HepG2 (cell line): ENCODE data around the gene PSRC1. TPM values are rescaled to one million over a fixed set of nuclear protein-coding genes. Genes with fewer than 3 reads are reported as not detected.

Experiments
- CBX1 ChIP-seq: IDR thresholded peaks from one replicate; pipeline ENCODE4 v1.6.1; 2016; ENCODE audit warnings: antibody characterized with exemption, low read depth
- MIER3 ChIP-seq: IDR thresholded peaks from 2 replicates; pipeline ENCODE4 v1.6.1; 2016; ENCODE audit warnings: missing compliant biosample characterization, borderline replicate concordance
- ZNF616 ChIP-seq: sonication (generic); formaldehyde crosslinking; IDR thresholded peaks from 2 replicates; pipeline ENCODE4 v1.5.0; 2020; ENCODE audit warnings: low read depth, mild to moderate bottlenecking, missing genetic modification reagents
- ZNF724P ChIP-seq: sonication (generic); formaldehyde crosslinking; IDR thresholded peaks from 2 replicates; pipeline ENCODE4 v1.8.0; 2022; ENCODE audit warnings: missing genetic modification reagents, borderline replicate concordance
- polyA plus RNA-seq, 8 experiments: library from polyadenylated mRNA; depleted of rRNA in 3 of 8; stranded (reverse) in 7 of 8; unstranded in 1 of 8; fragments of >200 nt; fragmentation: Illumina TruSeq in 4 of 8; extraction: Trizol in 4 of 8; gene quantifications; 2 replicates each; pipeline versions ENCODE4 v1.2.1 to v1.2.3, GENCODE V29; 2011 to 2016; ENCODE audit warnings: low read depth in 4 of 8, missing spikeins in 1 of 8, mixed read lengths in 1 of 8; ENCODE audit not compliant: insufficient read depth in 1 of 8
- total RNA-seq, 5 experiments: library from RNA; depleted of rRNA; stranded (reverse); fragments of >200 nt; fragmentation: Illumina TruSeq; extraction: Trizol; gene quantifications; 2 replicates each; pipeline ENCODE4 v1.2.3, GENCODE V29; 2016; ENCODE audit warnings: low read depth in 1 of 5
- TF ChIP-seq, protein P1 (sequence below): sonication (generic); formaldehyde crosslinking; IDR thresholded peaks from 2 replicates; pipeline ENCODE4 v1.9.0; 2021; ENCODE audit warnings: missing genetic modification reagents, borderline replicate concordance
- TF ChIP-seq, protein P2 (sequence below): sonication (generic); formaldehyde crosslinking; IDR thresholded peaks from 2 replicates; pipeline ENCODE4 v1.5.1; 2020; ENCODE audit warnings: mild to moderate bottlenecking, missing genetic modification reagents, borderline replicate concordance
- TF ChIP-seq, protein P3 (sequence below), 2 experiments: sonication (generic) in 1 of 2; formaldehyde crosslinking in 1 of 2; IDR thresholded peaks; 2 replicates each; pipeline versions ENCODE4 v1.6.1 to v1.9.0; 2014 to 2022; ENCODE audit warnings: antibody characterized with exemption in 1 of 2, borderline replicate concordance in 1 of 2, inconsistent platforms in 1 of 2, low read depth in 1 of 2, missing genetic modification reagents in 1 of 2
- TF ChIP-seq, protein P4 (sequence below): sonication (generic); formaldehyde crosslinking; conservative IDR thresholded peaks from 2 replicates; pipeline ENCODE4 v1.4.0; 2020; ENCODE audit warnings: missing genetic modification reagents

PSRC1 gene
- total and polyA plus RNA-seq, 2 of the 13 experiments (the other 11 are each of a cell fraction or from before 2014, with no cell fraction given): 28.6 to 30.3 TPM

DNA sequence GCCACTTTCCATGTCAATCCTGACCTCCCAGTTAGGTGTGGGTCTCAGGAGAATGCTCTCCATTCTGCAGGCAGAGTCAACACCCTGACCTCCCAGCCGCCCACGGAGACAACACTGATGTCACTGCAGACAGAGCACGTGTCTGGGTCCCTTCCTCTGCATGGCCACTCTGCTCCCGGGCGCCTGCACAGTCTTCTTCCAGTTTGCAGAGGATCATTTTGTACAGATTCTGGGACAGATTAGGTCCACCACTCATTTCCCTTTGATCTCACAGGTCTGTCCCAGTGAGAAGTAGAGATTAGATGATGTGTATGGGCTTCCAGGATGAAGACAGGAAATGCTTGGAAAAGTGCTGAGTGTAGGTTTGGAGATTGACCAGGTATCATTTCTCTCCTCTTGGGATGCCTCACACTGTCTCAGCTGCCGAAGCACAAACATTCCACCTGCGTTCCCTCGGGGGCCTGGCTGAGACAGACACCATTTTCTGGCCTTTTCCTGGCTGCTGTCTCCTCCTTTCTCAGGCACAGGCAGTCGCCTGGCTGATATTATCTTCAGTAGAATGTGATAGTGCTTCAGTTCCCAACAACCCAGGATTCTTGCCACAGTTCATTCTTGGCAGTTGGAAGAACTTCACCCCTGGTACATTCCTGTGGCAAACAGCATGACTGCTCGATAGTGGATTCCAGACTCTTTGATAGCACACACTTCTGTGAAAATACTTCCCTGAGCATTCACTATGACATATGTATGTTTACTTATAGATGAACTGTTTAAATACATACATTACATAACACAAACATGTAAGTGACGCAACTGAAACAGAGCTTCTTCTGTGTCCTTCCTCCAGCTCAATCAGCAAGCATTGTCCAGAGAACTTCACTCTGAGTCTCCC lies 16.0 kb upstream of the PSRC1 start (continued):
- TF ChIP-seq, protein P1, sequence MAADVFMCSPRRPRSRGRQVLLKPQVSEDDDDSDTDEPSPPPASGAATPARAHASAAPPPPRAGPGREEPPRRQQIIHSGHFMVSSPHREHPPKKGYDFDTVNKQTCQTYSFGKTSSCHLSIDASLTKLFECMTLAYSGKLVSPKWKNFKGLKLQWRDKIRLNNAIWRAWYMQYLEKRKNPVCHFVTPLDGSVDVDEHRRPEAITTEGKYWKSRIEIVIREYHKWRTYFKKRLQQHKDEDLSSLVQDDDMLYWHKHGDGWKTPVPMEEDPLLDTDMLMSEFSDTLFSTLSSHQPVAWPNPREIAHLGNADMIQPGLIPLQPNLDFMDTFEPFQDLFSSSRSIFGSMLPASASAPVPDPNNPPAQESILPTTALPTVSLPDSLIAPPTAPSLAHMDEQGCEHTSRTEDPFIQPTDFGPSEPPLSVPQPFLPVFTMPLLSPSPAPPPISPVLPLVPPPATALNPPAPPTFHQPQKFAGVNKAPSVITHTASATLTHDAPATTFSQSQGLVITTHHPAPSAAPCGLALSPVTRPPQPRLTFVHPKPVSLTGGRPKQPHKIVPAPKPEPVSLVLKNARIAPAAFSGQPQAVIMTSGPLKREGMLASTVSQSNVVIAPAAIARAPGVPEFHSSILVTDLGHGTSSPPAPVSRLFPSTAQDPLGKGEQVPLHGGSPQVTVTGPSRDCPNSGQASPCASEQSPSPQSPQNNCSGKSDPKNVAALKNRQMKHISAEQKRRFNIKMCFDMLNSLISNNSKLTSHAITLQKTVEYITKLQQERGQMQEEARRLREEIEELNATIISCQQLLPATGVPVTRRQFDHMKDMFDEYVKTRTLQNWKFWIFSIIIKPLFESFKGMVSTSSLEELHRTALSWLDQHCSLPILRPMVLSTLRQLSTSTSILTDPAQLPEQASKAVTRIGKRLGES (CRISPR knock-in tag): peak; percentile 97
- TF ChIP-seq ZNF724P (0 out of 2 replicates have a peak, but pooled peaks have one; percentile 32), MIER3 (peak; percentile 96), ZNF616 (no peak; the same call in 1 of the 2 replicates), CBX1 (no peak)
- TF ChIP-seq, protein P2, sequence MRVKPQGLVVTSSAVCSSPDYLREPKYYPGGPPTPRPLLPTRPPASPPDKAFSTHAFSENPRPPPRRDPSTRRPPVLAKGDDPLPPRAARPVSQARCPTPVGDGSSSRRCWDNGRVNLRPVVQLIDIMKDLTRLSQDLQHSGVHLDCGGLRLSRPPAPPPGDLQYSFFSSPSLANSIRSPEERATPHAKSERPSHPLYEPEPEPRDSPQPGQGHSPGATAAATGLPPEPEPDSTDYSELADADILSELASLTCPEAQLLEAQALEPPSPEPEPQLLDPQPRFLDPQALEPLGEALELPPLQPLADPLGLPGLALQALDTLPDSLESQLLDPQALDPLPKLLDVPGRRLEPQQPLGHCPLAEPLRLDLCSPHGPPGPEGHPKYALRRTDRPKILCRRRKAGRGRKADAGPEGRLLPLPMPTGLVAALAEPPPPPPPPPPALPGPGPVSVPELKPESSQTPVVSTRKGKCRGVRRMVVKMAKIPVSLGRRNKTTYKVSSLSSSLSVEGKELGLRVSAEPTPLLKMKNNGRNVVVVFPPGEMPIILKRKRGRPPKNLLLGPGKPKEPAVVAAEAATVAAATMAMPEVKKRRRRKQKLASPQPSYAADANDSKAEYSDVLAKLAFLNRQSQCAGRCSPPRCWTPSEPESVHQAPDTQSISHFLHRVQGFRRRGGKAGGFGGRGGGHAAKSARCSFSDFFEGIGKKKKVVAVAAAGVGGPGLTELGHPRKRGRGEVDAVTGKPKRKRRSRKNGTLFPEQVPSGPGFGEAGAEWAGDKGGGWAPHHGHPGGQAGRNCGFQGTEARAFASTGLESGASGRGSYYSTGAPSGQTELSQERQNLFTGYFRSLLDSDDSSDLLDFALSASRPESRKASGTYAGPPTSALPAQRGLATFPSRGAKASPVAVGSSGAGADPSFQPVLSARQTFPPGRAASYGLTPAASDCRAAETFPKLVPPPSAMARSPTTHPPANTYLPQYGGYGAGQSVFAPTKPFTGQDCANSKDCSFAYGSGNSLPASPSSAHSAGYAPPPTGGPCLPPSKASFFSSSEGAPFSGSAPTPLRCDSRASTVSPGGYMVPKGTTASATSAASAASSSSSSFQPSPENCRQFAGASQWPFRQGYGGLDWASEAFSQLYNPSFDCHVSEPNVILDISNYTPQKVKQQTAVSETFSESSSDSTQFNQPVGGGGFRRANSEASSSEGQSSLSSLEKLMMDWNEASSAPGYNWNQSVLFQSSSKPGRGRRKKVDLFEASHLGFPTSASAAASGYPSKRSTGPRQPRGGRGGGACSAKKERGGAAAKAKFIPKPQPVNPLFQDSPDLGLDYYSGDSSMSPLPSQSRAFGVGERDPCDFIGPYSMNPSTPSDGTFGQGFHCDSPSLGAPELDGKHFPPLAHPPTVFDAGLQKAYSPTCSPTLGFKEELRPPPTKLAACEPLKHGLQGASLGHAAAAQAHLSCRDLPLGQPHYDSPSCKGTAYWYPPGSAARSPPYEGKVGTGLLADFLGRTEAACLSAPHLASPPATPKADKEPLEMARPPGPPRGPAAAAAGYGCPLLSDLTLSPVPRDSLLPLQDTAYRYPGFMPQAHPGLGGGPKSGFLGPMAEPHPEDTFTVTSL (CRISPR knock-in tag): peak; percentile 76
- TF ChIP-seq, protein P3, sequence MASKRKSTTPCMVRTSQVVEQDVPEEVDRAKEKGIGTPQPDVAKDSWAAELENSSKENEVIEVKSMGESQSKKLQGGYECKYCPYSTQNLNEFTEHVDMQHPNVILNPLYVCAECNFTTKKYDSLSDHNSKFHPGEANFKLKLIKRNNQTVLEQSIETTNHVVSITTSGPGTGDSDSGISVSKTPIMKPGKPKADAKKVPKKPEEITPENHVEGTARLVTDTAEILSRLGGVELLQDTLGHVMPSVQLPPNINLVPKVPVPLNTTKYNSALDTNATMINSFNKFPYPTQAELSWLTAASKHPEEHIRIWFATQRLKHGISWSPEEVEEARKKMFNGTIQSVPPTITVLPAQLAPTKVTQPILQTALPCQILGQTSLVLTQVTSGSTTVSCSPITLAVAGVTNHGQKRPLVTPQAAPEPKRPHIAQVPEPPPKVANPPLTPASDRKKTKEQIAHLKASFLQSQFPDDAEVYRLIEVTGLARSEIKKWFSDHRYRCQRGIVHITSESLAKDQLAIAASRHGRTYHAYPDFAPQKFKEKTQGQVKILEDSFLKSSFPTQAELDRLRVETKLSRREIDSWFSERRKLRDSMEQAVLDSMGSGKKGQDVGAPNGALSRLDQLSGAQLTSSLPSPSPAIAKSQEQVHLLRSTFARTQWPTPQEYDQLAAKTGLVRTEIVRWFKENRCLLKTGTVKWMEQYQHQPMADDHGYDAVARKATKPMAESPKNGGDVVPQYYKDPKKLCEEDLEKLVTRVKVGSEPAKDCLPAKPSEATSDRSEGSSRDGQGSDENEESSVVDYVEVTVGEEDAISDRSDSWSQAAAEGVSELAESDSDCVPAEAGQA (IDR thresholded peaks at IDR 0.05; ENCODE audit: low read depth): peak; percentile 67
- TF ChIP-seq, protein P3 (CRISPR knock-in tag; IDR thresholded peaks at IDR 0.05; ENCODE audit: borderline replicate concordance): 0 out of 2 replicates have a peak, but pooled peaks have one; percentile 8
- TF ChIP-seq, protein P4, sequence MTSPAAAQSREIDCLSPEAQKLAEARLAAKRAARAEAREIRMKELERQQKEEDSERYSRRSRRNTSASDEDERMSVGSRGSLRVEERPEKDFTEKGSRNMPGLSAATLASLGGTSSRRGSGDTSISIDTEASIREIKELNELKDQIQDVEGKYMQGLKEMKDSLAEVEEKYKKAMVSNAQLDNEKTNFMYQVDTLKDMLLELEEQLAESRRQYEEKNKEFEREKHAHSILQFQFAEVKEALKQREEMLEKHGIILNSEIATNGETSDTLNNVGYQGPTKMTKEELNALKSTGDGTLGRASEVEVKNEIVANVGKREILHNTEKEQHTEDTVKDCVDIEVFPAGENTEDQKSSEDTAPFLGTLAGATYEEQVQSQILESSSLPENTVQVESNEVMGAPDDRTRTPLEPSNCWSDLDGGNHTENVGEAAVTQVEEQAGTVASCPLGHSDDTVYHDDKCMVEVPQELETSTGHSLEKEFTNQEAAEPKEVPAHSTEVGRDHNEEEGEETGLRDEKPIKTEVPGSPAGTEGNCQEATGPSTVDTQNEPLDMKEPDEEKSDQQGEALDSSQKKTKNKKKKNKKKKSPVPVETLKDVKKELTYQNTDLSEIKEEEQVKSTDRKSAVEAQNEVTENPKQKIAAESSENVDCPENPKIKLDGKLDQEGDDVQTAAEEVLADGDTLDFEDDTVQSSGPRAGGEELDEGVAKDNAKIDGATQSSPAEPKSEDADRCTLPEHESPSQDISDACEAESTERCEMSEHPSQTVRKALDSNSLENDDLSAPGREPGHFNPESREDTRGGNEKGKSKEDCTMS (CRISPR knock-in tag): no peak
